LoVo (cell line): ENCODE measurements around the gene HIPK4.
"Not testable (repeated sequence)": the region's sequence is repeated elsewhere in the genome, so short reads cannot be mapped to it uniquely, and the experiment has no call there.

Experiments used
- DNase-seq: peaks from one replicate; pipeline ENCODE4 v3.0.0-alpha.2; 2016; ENCODE audit warnings: low spot score

Gene HIPK4

DNA sequence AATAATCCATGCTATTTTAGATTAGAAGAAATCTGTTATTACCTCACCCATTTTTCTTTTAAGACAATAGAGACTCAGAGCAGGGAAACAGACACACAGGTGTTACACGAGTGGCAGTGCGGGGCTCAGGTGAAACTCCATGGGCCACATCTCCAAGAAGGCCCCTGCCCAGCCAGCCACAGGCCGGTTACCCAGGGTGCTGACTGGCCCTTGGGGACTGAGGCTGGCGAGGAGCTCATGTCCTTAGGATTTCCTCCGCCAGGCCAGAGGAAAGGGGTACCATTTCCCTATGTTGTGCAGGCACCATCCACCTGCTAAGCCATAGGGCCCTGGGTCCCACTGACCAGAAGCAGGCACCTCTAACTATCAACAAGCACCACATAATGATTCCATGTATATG, 52.4 kb downstream of the HIPK4 start:
- no peak for DNase-seq

DNA sequence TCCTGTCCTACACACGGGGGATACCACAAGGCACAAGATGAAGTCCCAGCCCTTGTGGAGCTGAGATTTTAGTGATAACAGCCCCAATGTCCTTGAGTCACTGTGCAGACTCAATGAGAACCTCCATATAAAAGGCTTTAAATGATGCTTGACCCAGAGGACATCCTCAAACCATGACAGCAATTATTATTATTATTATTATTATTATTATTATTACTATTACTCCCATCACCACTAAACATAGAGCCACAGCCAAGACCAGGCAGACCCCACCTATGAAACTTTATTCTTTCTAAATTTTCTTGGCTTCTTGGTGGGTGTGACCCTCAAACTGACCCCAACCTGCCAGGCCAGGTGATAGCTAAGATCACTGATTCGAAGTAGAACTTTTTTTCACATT, 52.9 kb downstream of the HIPK4 start:
- no peak for DNase-seq

DNA sequence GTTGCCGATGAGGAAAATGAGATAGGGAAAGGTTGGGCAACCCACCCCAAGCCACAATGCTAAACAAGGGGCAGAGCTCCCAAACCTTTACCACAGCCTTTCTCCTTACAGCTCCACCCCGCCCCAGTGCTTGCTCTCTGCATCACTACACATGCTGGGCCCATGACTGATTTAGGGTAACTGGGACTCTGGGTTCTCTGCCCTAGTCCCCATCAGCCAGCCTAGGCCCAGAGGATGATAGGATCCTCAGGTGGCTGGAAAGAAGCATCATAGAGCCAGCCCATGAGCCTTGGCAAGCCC, 53.4 kb downstream of the HIPK4 start:
- no peak for DNase-seq

DNA sequence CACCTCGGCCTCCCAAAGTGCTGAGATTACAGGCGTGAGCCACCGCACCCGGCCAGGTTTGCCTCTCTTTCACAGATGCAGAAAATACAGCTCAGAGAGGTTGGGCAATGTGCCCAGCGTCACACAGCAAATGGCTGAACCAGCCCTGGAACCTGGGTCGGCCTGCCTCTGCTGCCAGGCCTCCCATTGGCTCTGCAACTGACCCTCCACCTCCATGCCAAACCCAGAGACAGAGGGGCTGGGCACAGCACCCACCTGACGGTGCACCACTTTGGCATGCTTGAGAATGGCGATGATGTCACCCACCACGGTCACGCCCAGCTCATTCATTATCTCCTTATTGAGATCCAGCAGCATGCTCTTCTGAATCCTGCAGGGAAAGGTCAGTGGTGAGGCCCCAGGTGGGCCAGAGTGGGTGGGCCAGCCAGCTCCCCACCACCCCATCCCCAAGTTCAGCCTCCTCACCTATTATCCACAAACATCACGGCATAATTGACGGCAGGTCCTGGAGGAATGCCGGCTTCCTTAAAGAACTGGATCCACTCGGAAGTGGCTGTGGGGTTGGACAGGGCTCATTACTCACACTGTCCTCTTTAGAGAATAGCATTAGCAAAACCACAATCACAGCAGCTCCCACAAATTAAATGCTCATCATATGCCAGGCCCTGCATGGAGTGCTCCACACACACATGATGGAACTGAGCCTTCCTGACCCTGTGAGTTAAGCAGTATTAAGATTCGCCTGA, 54.0 kb downstream of the HIPK4 start:
- no peak for DNase-seq

DNA sequence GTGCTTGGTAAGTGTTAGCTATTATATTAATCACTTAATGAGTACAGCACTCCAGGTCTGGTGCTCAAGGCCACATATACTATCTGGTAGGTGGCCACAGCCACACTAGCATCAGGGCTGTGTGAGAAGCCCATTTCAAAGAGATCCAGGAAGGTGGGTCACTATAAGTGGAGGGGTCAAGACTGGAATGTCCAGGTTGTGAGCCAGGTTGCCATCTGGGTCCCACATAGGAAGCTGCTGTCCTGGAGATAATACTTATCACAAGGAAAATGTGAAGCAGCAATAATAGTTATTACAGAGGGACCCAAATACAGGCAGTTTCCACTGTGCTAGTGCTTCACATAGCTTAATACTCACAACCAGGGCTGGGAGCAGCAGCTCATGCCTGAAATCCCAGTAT, 54.9 kb downstream of the HIPK4 start:
- no peak for DNase-seq

DNA sequence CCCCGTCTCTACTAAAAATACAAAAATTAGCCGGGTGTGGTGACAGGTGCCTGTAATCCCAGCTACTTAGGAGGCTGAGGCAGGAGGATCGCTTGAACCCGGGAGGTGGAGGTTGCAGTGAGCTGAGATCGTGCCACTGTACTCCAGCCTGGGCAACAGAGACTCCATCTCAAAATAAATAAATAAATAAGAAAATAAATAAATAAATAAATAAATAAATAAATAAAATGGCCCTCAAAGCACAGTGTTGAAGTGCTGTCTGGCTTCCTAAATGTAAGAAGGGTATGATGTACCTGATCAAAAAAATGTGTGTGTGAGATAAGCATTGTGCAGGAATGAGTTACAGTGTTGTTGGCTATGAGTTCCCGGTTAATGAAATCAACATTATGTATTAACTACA, 56.9 kb downstream of the HIPK4 start:
- not testable (repeated sequence) for DNase-seq

DNA sequence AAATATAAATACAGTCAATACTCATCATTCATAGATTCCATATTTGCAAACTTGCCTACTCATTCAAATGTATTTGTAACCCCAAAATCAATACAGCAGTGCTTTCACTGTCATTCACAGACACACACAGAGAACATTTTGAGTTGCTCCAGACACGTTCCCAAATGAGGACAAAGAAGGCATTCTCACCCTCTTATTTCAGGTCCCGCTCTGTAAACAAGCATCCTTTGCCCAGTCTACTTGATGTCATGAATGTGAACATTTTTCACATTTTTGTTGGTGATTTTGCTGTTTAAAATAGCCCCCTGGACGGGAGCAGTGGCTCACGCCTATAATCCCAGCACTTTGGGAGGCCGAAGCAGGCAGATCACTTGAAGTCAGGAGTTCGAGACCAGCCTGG, 57.3 kb downstream of the HIPK4 start:
- no peak for DNase-seq

DNA sequence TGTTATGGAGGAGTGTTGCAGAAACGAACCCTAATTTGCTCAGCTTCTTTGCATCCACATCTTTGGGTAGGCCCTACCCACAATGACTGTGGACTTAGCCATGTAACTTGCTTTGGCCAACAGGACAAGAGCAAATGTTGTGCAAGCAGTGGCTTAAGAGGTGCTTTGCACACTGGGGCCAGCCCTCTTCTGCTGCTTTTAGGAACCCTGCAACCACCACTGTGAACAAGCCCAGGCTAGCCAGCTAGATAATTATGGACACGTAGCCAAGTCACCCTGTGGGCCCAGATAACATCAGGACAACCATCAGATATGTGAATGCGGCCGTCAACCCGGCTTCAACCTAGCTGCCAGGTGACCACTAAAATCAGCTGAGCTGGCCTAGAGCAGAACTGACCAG, 58.9 kb downstream of the HIPK4 start:
- no peak for DNase-seq
